Measurements from ENCODE around the gene TMEM158. TPM values are rescaled to one million over a fixed set of nuclear protein-coding genes. Genes with fewer than 3 reads are reported as not detected.

TMEM158 gene
- total RNA-seq, 1 donor from 2014 or later = 14.1 TPM

GRCh38 chr3:45214061-45214680 is 11.9 kb downstream of the TMEM158 start:
- no peaks in the 10 kb centered on the region for H4K20me1 ChIP-seq (ENCODE audit: insufficient read depth, low read length)
- Mint-ChIP-seq H3K9me3 (ENCODE audit: unreplicated experiment) (peaks cover 2% of the 10 kb centered on the region), H3K4me3 (ENCODE audit: unreplicated experiment) (no peak overlapping the region), H3K4me1 (ENCODE audit: low read depth, unreplicated experiment) (peaks cover 21% of the 10 kb centered on the region), H3K27ac (ENCODE audit: unreplicated experiment) (no peak overlapping the region), H3K27me3 (ENCODE audit: low read depth, unreplicated experiment) (peaks cover 17% of the 10 kb centered on the region), H3K36me3 (ENCODE audit: low read depth, unreplicated experiment) (no peaks in the 10 kb centered on the region)
- TF ChIP-seq, protein P1, sequence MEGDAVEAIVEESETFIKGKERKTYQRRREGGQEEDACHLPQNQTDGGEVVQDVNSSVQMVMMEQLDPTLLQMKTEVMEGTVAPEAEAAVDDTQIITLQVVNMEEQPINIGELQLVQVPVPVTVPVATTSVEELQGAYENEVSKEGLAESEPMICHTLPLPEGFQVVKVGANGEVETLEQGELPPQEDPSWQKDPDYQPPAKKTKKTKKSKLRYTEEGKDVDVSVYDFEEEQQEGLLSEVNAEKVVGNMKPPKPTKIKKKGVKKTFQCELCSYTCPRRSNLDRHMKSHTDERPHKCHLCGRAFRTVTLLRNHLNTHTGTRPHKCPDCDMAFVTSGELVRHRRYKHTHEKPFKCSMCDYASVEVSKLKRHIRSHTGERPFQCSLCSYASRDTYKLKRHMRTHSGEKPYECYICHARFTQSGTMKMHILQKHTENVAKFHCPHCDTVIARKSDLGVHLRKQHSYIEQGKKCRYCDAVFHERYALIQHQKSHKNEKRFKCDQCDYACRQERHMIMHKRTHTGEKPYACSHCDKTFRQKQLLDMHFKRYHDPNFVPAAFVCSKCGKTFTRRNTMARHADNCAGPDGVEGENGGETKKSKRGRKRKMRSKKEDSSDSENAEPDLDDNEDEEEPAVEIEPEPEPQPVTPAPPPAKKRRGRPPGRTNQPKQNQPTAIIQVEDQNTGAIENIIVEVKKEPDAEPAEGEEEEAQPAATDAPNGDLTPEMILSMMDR (IDR thresholded peaks at IDR 0.05; ENCODE audit: insufficient read depth, low read depth, low read length) = no peak
- TF ChIP-seq EZH2 (IDR thresholded peaks at IDR 0.05; ENCODE audit: insufficient read depth, low read length) = no peak
- H3K27me3 ChIP-seq (ENCODE audit: insufficient read depth, low read length) = no peaks in the 10 kb centered on the region
- no peak overlapping the region for H3K4me3 ChIP-seq (ENCODE audit: insufficient read depth, low read depth, low read length)
- H3K4me1 ChIP-seq (ENCODE audit: insufficient read depth, low read length) = peaks cover 10% of the 10 kb centered on the region
- H3K27ac ChIP-seq (ENCODE audit: low read depth, low read length) = no peak overlapping the region
- FAIRE-seq (no peak), DNase-seq (ENCODE audit: low read depth) (no peak)
- no peak overlapping the region for H3K9ac ChIP-seq (ENCODE audit: low read length)
- no peaks in the 10 kb centered on the region for H3K79me2 ChIP-seq (ENCODE audit: insufficient read depth, low read length)
- H3K36me3 ChIP-seq (ENCODE audit: insufficient read depth, low read length) = no peaks in the 10 kb centered on the region
- H3K4me2 ChIP-seq (ENCODE audit: low read length) = no peak overlapping the region
- H2AFZ ChIP-seq (ENCODE audit: low read depth, low read length) = no peak overlapping the region
- no peaks in the 10 kb centered on the region for H3K9me3 ChIP-seq (ENCODE audit: insufficient read depth, low read depth, low read length)

DNA sequence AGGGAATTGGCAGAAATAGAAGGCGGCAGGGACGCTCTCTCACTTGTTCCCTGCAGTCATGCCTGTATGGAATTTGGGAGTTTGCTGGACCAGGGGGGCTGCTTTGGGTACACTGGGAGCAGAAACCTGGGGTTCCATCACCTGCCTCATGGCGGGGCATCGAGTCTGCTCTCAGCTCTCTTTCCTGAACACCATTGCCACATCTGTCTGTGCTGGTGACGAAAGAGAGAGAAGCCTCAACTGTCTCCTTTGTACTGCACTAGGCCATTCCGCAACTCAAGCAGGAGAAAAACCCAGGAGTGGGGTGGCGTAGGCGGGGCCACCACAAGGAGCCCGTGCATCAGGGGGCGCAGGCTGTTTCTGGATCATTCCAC is 14.0 kb downstream of the TMEM158 start:
- H2AFZ ChIP-seq (ENCODE audit: low read depth, low read length) = no peak overlapping the region
- peaks cover 17% of the 10 kb centered on the region for H3K4me1 Mint-ChIP-seq (ENCODE audit: low read depth, unreplicated experiment)
- no peaks in the 10 kb centered on the region for H3K27me3 ChIP-seq (ENCODE audit: insufficient read depth, low read length)
- peaks cover 4% of the 10 kb centered on the region for H3K4me1 ChIP-seq (ENCODE audit: insufficient read depth, low read length)
- H3K9ac ChIP-seq (ENCODE audit: low read length) = no peak overlapping the region
- peaks cover 2% of the 10 kb centered on the region for H3K9me3 Mint-ChIP-seq (ENCODE audit: unreplicated experiment)
- H3K79me2 ChIP-seq (ENCODE audit: insufficient read depth, low read length) = no peaks in the 10 kb centered on the region
- TF ChIP-seq, protein P1 (IDR thresholded peaks at IDR 0.05; ENCODE audit: insufficient read depth, low read depth, low read length) = no peak
- no peak for TF ChIP-seq EZH2 (IDR thresholded peaks at IDR 0.05; ENCODE audit: insufficient read depth, low read length)
- no peak overlapping the region for H3K4me2 ChIP-seq (ENCODE audit: low read length)
- DNase-seq (ENCODE audit: low read depth) (no peak), FAIRE-seq (no peak)
- H4K20me1 ChIP-seq (ENCODE audit: insufficient read depth, low read length) = no peaks in the 10 kb centered on the region
- H3K27me3 Mint-ChIP-seq (ENCODE audit: low read depth, unreplicated experiment) = peaks cover 17% of the 10 kb centered on the region
- H3K9me3 ChIP-seq (ENCODE audit: insufficient read depth, low read depth, low read length) = no peaks in the 10 kb centered on the region
- no peak overlapping the region for H3K27ac Mint-ChIP-seq (ENCODE audit: unreplicated experiment)
- no peaks in the 10 kb centered on the region for H3K36me3 ChIP-seq (ENCODE audit: insufficient read depth, low read length)
- no peaks in the 10 kb centered on the region for H3K36me3 Mint-ChIP-seq (ENCODE audit: low read depth, unreplicated experiment)
- H3K4me3 ChIP-seq (ENCODE audit: insufficient read depth, low read depth, low read length) = no peak overlapping the region
- H3K4me3 Mint-ChIP-seq (ENCODE audit: unreplicated experiment) = no peak overlapping the region
- no peak overlapping the region for H3K27ac ChIP-seq (ENCODE audit: low read depth, low read length)

DNA sequence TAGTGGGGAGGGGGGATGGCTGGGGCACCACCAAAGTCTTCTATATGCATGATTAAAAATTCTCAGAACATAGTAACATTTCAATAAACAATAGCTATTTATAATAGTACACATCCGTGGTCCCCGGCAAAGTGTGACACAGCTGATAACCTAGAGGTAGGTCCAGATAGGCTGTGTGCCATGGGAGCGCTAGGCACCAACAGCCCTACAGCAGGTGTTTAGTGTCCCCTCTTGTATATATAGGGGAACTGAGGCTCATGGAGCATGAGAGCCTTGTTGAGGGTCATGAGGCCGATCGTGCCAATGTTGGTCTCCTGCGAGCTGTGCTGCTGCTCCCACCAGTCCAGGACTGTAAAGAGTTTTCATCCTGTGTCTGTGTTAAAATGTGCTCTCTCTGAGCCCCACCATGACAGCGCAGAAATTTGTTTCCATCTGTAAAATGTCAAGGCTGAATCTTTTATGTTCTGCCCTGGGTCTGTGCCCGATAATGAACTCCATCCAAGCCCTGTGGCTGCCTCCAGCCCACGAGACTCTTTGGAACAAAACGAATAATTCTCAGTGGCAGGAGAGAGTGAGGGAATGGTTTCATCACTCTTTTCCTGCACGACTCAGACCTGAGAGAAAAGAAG is 14.5 kb downstream of the TMEM158 start:
- no peaks in the 10 kb centered on the region for H3K36me3 ChIP-seq (ENCODE audit: insufficient read depth, low read length)
- no peak overlapping the region for H3K4me2 ChIP-seq (ENCODE audit: low read length)
- Mint-ChIP-seq H3K36me3 (ENCODE audit: low read depth, unreplicated experiment) (no peaks in the 10 kb centered on the region), H3K4me3 (ENCODE audit: unreplicated experiment) (no peak overlapping the region), H3K9me3 (ENCODE audit: unreplicated experiment) (peaks cover 2% of the 10 kb centered on the region), H3K27ac (ENCODE audit: unreplicated experiment) (no peak overlapping the region), H3K27me3 (ENCODE audit: low read depth, unreplicated experiment) (peaks cover 15% of the 10 kb centered on the region), H3K4me1 (ENCODE audit: low read depth, unreplicated experiment) (peaks cover 17% of the 10 kb centered on the region)
- FAIRE-seq (no peak), DNase-seq (ENCODE audit: low read depth) (no peak)
- H3K9ac ChIP-seq (ENCODE audit: low read length) = no peak overlapping the region
- H3K27ac ChIP-seq (ENCODE audit: low read depth, low read length) = no peak overlapping the region
- H3K79me2 ChIP-seq (ENCODE audit: insufficient read depth, low read length) = no peaks in the 10 kb centered on the region
- no peaks in the 10 kb centered on the region for H3K9me3 ChIP-seq (ENCODE audit: insufficient read depth, low read depth, low read length)
- TF ChIP-seq EZH2 (IDR thresholded peaks at IDR 0.05; ENCODE audit: insufficient read depth, low read length) = no peak
- TF ChIP-seq, protein P1 (IDR thresholded peaks at IDR 0.05; ENCODE audit: insufficient read depth, low read depth, low read length) = no peak
- no peaks in the 10 kb centered on the region for H4K20me1 ChIP-seq (ENCODE audit: insufficient read depth, low read length)
- no peaks in the 10 kb centered on the region for H3K27me3 ChIP-seq (ENCODE audit: insufficient read depth, low read length)
- peaks cover 4% of the 10 kb centered on the region for H3K4me1 ChIP-seq (ENCODE audit: insufficient read depth, low read length)
- H3K4me3 ChIP-seq (ENCODE audit: insufficient read depth, low read depth, low read length) = no peak overlapping the region
- H2AFZ ChIP-seq (ENCODE audit: low read depth, low read length) = no peak overlapping the region
